Fibroblast of lung (primary cell): ENCODE measurements around the gene SLC35B1.

Experiments used
- CTCF ChIP-seq, 2 donors: IDR thresholded peaks in 1 of 2; conservative IDR thresholded peaks in 1 of 2; 1 replicate in 1 of 2; 2 replicates in 1 of 2; pipeline ENCODE4 v1.5.1; 2011 to 2012; ENCODE audit warnings: low read length in 2 of 2, control low read depth in 1 of 2, inconsistent platforms in 1 of 2, low read depth in 1 of 2, mild to moderate bottlenecking in 1 of 2
- EZH2 ChIP-seq: IDR thresholded peaks from 2 replicates; pipeline ENCODE4 v1.5.1; 2012; ENCODE audit warnings: low read length, control low read depth, mild to moderate bottlenecking; ENCODE audit errors: missing control alignments

GRCh38 chr17:49747632-49748031 lies 39.9 kb upstream of the SLC35B1 start:
- TF ChIP-seq CTCF (conservative IDR thresholded peaks at IDR 0.05 in 1 of 2, IDR thresholded peaks at IDR 0.05 in 1 of 2; ENCODE audit: low read depth in 1 of 2, low read length in 2 of 2), result no peak
- no peak for TF ChIP-seq EZH2
